DMS79 (cell line): ENCODE data around the gene CFAP298.
A peak's percentile ranks its signal among the peaks of the same experiment; 100 is the strongest.
"Not testable (repeated sequence)": the region's sequence is repeated elsewhere in the genome, so short reads cannot be mapped to it uniquely, and the experiment has no call there.

ENCODE experiments used
- DNase-seq: peaks from one replicate; lab custom pipeline; 2025; lab: John Stamatoyannopoulos, UW

Gene CFAP298, protein sequence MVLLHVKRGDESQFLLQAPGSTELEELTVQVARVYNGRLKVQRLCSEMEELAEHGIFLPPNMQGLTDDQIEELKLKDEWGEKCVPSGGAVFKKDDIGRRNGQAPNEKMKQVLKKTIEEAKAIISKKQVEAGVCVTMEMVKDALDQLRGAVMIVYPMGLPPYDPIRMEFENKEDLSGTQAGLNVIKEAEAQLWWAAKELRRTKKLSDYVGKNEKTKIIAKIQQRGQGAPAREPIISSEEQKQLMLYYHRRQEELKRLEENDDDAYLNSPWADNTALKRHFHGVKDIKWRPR

DNA sequence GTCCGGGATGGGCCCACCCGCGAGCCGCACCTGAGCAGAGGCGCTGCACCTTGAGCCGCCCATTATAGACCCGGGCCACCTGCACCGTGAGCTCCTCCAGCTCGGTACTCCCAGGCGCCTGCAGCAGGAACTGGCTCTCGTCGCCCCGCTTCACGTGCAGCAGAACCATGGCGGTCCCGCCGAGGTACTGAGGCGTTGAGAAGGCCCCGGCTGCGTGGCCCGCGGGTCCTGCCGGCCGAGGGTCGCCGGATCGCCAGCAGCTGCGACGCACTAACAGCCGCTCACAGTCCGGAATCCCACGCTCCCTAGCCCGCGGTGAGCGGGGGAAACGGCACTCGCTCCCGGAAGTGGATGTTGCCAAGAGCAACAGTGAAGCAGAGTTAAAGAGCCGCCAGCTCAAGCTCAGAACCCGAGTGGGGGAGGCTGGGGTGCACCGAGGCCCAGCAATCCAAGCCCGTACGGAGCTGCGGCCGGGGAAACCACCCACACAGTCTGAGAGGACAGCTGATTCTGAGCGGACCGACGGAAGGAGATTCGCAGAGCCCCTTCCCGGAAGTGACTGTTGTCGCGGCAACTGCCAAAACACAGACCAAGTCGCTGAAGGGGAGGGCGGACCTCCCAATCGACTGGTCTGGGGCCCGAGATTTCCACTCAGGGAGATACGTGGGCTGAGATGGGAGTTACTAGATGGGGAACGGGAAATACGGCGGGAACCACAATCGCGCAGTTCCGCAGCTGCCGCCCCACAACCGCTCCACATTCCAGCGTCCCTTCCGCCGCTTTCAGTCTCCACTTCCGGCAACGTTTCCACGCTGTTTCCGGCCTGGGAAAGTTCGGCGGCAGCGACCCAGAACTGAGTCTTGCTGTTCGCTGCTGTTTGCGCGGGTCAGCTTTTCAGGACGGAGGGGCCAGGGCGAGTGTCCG lies at the start of gene CFAP298:
CFAP298 (minus strand) TSS at position 303 of the 924 bp plus-strand sequence; CDS start at position 169, 134 bp downstream.
- peak; percentile 81 for DNase-seq

DNA sequence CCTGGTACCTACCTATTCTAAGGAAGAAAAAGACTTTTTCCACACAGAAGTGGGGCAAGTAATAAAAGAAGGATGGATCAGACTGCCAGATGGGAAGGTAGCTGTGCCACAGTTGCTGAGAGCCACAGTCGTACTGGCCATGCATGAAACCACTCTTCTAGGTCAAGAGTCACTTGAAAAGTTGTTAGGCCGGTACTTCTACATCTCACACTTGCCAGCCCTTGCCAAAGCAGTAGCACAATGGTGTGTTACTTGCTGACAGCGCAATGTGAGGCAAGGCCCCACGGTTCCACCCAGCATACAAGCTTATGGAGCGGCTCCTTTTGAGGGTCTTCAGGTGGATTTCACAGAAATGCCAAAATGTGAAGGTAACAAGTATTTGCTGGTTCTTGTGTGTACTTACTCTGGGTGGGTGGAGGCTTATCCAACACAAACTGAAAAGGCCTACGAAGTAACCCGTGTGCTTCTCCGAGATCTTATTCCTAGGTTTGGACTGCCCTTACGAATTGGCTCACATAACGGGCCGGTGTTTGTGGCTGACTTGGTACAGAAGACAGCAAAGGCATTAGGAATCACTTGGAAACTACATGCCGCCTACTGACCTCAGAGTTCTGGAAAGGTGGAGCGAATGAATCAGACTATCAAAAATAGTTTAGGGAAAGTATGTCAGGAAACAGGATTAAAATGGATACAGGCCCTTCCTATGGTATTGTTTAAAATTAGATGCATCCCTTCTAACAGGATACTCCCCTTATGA lies 49.0 kb upstream of the CFAP298 start:
- peak; percentile 91 for DNase-seq

DNA sequence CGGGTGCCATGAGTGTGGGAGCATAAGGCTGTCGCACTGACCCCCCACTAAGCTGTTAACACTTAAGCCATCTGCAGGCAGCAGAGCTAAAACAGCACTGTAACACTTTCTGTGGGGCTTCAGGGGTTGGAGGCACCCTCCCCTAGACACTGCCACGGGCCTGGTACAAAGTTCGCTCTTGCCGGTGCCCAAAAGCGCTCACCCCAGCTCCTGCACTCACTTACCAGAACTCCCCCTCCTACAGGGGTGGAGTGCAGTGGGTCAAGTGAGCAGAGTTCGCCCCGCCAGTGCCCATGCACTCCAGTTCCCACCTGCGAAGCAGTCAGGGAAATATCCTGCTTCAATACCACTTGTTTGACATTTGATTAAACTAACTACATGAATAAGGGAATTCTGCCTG lies 46.3 kb upstream of the CFAP298 start:
- DNase-seq: no peak

DNA sequence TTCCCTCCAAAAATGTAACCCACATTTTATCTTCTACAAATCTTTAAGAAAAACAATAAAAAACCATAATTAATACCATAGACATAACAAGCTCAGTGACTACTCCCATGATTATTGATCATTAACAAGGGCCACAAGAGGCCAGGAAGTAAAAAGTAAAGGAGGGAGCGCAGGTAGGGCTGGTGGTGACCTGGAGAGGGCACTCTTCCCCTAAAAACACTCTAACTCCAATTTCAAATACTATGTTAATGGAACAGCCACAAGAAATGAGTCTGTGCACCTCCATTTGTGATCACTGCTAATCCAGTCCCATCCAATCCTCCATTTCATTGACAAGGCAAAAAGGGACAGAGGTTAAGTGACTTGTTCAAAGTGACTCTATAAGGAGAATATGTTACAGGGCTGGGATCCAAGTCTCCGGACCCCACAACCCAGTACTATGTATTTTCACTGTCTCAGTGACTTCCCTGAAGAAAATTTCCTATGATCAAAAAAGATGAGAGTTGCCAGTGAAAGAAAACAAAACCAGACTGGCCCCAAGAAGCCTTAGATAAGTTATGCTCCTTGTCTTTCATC lies 41.2 kb upstream of the CFAP298 start:
- DNase-seq: no peak

DNA sequence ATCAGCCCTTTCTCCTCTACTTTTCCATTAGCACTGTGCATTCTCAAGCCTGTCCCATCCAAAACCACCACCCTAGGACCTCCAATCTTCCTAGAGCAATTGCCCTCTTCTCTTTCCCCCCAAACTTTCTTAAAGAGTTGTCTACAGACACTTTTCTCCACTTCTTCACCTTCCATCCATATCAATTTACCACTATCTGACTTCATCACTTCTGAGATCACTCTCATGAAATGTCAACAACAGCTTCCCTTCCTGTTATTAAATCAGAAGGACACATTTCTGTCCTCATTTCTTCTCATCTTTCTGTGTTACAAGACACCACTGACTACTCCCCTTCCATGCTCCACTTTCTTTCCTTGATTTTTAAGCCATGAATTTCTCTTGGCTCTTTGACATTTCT lies 36.0 kb upstream of the CFAP298 start:
- DNase-seq: no peak

DNA sequence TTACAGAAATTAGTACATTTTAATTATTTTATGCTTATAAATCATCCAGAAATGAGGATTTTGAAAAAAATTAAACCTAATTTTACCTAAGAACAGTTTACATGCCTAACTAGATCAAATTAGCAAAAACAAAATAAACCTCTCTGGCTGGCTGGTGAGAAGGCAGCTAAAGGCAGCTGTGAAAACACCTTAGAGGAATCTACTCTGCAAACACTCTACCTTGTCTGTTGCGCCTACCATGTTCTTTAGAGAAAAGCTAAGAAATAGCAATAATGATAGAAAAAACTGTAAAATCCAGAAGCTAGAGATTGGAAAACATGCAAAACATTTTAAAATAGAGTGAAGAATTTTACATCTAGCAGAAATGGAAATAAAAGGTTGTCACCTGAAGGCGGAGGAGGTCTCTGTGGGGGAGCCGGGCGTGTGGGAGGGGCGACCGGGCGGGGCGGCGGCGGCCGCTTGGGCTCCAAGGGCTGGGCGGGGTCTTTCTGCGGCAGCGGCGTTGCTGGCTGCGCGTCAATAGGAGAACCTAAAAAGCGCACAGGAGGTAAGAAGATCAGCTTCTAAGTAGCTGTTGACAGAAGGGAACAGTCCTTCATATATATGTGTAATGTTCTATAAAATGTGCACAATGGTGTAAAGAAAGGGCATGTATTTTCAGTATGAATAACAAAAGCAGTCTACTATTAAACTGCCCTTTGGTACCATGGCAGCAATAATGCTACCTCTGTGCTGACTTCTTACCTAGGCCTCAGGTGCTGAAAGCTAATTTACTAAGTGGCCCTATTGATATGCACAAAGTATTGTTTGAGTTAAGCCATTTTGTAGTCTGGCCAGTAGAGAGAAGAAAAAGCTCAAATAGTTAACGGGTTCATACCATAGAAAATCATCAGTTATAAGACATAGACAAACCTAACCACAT lies 33.3 kb upstream of the CFAP298 start:
- DNase-seq: no peak

DNA sequence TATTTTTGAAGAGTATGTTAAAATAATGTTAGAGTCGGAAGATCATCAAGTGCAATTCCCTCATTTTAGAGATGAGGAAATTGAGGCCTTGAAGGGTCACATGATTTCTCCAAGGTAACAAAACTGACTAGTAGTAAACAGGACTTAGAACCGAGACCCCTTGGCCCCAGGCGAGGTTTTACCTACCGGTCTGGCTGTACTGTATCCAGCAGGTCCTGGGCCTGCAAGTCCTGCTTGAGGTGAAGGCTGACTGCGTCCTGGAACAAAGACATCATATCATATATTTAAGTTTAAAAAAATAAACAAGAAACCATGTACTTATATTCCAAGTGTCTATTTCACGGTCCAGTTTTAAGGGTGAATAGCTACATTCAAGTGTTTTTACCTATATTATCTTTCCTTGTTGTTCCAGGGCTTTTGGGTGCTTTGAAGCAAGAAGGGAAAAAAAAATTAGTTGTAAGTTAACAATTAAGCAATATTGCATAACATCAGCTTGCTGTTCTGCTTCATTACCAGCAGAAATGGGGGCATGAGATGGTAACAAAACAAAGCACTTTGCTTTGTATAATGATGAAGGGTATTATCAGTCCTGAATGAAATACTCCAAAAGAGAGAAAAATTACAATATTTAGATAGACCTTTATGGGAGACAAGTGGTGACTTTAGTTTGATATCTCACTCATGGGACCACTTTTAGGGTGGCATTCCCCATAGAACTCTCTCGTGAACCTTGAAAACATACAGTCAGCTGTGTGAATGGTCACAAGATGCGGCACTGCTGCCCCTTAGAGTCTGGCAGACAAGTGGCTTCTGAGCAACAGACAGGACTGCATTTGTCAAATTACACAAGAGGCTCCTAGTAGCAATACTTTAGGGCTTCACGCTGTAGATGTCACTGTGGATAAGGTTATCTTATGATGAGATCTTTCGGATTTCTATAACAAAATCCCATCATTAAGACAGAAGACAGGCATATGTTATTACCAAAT lies 29.8 kb upstream of the CFAP298 start:
- no peak for DNase-seq

DNA sequence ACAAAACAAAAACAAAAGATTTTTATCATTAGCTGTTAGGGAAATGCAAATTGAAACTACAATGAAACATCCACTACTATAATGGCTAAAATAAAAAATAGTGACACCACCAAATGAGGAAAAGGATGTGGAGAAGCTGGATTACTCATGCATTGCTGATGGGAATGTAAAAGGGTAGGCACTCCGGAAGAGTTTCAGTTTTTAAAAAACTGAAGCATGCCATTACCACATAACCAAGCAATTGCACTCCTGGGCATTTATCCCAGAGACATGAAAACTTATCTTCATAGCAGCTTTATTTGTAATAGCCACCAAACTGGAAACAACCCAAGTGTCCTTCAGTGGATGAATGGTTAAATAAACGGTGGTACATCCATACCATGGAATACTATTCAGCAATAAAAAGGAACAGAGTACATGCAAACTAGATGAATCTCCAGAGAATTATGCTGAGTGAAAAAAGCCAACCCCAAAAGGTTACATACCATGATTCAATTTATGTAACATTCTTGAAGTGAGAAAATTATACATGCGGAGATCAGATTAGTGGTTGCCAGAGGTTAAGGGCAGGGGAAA lies 14.5 kb upstream of the CFAP298 start:
- no peak for DNase-seq

DNA sequence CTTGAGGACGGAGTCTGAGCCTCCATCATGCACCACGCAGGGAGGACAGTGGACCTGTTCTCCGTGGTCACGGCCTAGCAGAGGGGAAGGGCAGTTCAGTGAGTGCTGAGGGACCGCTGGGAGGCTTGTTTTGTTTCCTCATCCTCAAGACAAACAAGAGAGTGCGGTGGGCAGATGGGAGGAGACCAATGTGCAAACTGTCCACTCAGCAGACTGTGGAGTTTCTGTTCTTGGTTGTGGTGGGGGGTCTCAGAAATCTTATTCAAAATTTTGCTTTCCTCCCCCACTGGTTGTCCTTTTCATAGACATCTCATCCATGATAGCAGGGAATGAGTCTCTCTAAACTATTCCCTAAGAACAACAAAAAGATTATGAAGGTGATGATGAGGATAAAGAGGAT lies 6.0 kb upstream of the CFAP298 start:
- not testable (repeated sequence) for DNase-seq

DNA sequence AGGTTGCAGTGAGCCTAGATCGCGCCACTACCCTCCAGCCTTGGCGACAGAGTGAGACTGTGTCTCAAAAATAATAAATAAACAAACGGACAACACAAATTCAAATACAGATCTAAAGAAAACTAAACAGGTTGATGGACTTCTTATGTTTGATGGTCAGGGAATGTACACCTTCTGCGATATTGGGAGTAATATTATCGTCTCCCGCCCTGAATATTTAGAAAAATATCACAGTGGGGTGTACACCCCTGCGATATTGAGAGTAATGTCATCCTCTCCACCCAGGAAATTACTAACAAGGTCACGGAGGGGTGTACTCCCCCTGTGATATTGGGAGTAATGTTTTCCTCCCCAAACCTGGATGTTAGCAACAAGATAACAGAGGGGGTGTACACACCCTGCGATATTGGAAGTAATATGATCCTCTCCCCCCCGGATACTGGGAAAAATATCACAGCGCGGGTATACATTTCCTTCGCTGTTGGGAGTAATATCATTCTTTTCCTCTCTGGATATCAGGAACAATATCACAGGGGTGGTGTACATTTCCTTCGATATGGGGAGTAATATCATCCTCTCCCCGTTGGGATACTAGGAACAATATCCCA lies 1.4 kb upstream of the CFAP298 start:
- no peak for DNase-seq

DNA sequence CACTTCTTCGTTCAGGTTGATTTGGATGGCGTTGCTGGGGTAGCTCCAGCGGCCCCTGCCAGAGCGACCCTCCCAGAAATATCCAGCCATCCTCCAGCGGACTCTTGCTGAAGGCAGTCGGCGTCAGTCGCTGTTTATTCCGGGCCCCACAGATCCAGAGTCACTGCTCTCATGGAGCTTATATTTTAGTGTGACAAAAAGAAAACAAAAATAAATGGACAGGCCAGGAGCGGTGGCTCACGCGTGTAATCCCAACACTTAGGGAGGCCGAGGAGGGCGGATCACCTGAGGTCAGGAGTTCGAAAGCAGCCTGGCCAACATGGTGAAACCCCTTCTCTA lies 791 bp upstream of the CFAP298 start:
- DNase-seq: no peak

DNA sequence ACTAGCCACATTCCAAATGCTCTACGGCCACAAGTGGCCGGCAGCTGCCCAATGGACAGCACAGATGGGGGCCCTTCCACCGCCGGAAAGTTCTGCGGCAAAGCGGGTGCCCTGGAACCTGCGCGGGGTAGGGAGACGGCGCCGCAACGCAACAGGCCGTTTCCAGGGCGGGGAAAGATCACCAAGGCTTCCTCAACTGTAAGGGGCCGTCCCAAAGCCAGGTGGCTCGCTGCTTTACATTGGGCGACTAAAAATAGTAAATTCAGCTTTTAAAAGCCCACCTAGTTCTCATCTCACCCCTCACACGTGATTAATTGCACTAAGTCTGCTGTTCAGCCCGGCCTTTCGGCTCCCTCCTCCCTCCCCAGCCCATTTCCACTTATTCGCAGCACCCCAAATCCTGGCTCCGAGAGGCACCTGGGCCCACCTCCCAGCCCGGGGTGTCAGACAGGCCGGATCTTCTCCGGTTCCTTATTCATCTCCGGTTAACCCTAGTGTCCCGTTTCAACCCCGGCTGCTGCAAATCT lies 643 bp downstream of the CFAP298 start:
- no peak for DNase-seq

DNA sequence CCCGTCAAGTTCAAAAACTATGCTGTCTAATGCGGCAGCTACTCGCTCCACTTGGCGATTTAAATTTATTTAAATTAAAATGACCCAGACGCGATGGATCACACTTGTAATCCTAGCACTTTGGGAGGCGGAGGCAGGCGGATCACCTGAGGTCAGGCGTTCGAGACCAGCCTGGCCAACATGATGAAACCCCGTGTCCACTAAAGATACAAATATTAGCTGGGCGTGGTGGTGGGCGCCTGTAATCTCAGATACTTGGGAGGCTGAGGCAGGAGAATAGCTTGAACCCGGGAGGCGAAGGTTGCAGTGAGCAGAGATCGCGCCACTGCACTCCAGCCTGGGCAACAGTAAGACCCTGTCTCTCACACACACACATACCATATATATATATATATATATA lies 1.2 kb downstream of the CFAP298 start:
- not testable (repeated sequence) for DNase-seq

DNA sequence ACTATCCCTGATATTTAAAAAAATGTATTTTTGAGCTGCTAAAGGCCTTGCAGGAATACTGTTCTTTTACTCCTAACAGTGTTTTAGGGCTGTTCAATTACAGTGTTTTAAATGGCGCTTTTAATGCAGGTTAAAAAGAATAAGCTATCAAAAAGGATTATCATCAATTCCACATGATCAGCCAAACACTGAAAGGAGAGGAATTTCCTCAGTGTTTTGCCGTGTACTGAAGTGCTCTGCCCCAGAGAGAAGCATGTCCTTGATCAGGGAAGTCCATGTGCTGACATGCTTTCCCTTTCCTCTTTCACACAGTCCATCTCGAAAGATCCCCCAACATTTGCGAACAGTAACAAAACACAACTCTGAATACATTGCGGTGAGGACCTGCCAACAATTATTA lies 3.3 kb downstream of the CFAP298 start:
- DNase-seq: no peak

DNA sequence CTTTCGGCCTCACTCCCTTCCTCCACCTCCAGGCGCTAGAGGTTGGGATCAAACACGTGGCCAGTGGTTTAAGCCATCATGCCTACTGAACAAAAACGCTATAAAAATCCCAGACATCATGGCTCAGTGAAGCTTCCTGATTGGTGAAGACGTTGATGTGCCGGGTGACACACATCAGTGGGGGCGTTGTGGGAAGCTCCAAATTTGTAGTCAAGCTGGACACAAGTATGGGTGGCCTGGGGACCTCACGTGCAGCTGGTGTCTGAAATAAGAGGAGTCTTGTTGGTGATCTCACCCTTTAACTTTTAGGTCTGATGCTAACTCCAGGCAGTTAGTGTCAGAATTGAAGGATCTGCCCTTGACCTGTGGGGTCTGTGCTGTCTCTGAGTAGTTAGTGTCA lies 6.7 kb downstream of the CFAP298 start:
- DNase-seq: no peak

DNA sequence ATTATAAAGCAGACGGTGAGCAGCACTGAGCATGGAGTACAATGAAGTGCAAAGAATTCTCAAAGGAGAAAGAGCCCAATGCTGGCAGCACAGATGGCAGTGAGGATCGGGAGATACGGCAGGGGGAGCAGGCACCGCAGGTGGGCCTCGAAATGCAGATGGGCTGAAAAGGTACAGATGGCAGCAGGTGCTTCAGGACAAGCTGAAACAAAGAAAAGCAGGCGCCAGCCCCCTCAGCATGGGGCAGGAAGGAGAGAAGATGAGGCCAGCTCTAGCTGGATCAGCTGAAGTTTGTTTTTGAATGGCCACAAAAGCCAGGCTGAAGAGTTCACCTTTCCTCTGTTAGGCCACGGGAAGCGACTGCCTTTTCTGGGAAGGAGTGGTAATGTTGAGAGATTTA lies 7.7 kb downstream of the CFAP298 start:
- peak; percentile 34 for DNase-seq

DNA sequence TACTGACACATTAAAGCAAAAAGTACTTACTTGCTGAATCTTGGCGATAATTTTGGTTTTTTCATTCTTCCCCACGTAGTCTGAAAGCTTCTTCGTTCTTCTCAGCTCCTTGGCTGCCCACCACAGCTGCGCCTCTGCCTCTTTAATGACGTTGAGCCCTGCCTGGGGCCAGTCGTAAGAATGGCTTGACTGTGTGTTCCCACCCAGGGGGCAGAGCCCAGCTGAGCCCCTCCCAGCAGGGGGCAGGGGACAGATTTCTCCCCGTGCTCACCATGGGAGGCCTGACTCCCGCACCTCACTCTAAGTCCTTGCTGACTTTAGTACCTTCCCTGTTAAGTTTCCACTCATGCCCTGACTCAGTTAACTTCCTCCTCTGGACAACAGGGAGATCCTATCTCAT lies 9.0 kb downstream of the CFAP298 start:
- no peak for DNase-seq

DNA sequence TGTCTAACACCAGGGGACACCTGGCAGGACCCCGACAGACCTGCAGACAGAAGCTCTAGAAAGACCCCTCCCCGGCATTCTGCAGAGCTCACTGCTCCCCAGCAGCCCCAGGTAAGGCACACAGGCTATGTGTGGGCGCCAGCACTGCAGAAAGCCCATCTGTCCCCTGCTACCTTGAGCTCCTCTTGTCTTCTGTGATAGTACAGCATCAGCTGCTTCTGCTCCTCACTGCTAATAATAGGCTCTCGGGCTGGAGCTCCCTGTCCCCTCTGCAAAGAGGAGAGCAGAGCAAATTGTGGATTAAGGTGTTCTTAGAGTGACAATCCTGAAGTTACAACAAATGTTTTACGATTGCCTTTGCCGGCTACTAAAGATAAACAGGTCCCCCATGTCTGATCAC lies 10.1 kb downstream of the CFAP298 start:
- DNase-seq: no peak

DNA sequence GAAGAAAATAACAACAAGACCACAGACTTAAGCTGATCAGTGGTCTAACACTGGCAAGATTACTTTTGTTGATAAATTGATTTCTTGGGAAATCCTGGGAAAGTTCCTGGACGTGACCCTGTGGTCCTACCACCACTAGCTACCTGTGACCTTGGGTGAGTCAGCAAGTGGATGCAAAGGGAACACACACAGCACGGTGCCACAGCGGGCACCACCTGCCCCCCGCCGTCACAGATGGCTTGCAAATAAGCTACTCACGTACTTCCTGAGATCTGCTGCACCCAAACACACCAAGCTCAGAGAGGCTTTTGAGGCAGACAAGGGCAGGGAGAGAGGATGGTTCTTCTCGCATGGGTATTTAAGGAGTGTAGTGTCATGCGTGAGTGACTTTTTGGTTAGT lies 12.7 kb downstream of the CFAP298 start:
- peak; percentile 80 for DNase-seq
